GM19351 (cell line): ENCODE data around the gene NDUFAF3.
"Not testable (repeated sequence)": the region's sequence is repeated elsewhere in the genome, so short reads cannot be mapped to it uniquely, and the experiment has no call there.

Experiments
- ATAC-seq: cut with Tn5 transposase; IDR thresholded peaks from one replicate; pipeline ENCODE4 v1.9.1; 2021; ENCODE audit warnings: mild to moderate bottlenecking, moderate library complexity; ENCODE audit not compliant: unreplicated experiment

The NDUFAF3 gene

GRCh38 chr3:48999085-48999858, 22.6 kb upstream of the NDUFAF3 start:
- ATAC-seq = no peak

- ATAC-seq = no peak
These were observed 20.8 kb upstream of the NDUFAF3 start for GRCh38 chr3:49001155-49001554.

- no peak for ATAC-seq
These were observed 17.3 kb upstream of the NDUFAF3 start for GRCh38 chr3:49004352-49005302.

GRCh38 chr3:49005303-49005680, 16.6 kb upstream of the NDUFAF3 start:
- ATAC-seq = no peak

- ATAC-seq = no peak
These were observed 15.9 kb upstream of the NDUFAF3 start for GRCh38 chr3:49005998-49006397.

- ATAC-seq = no peak
These were observed 15.4 kb upstream of the NDUFAF3 start for GRCh38 chr3:49006408-49007067.

GRCh38 chr3:49007068-49007770, 14.7 kb upstream of the NDUFAF3 start, which contains the start of gene WDR6:
WDR6 (plus strand) TSS chr3:49007391; CDS start chr3:49007432, 41 bp downstream.
- peak; percentile 84 for ATAC-seq

- peak; percentile 43 for ATAC-seq
These were observed 14.0 kb upstream of the NDUFAF3 start for GRCh38 chr3:49007771-49008528.

GRCh38 chr3:49008627-49009026, 13.3 kb upstream of the NDUFAF3 start:
- ATAC-seq = not testable (repeated sequence)

GRCh38 chr3:49009396-49009795, 12.5 kb upstream of the NDUFAF3 start:
- no peak for ATAC-seq

- ATAC-seq = no peak
These were observed 9.4 kb upstream of the NDUFAF3 start for GRCh38 chr3:49012441-49013017.

- ATAC-seq = no peak
These were observed 8.7 kb upstream of the NDUFAF3 start for GRCh38 chr3:49013113-49013737.

GRCh38 chr3:49013738-49014660, 7.9 kb upstream of the NDUFAF3 start:
- ATAC-seq = no peak

- no peak for ATAC-seq
These were observed 6.8 kb upstream of the NDUFAF3 start for GRCh38 chr3:49015072-49015471.

- no peak for ATAC-seq
These were observed 6.2 kb upstream of the NDUFAF3 start for GRCh38 chr3:49015765-49016164.

GRCh38 chr3:49016414-49017228, 5.3 kb upstream of the NDUFAF3 start:
- ATAC-seq = no peak
